HCT116 (cell line): ENCODE results near the gene CALM3.

Experiments
- CBX3 ChIP-seq: IDR thresholded peaks from 2 replicates; pipeline ENCODE4 v1.6.1; 2012; ENCODE audit warnings: low read depth
- EZH2 ChIP-seq: fragments of 200-600 bp; sonication (generic); IDR thresholded peaks from 2 replicates; pipeline ENCODE4 v1.6.1; 2017; ENCODE audit warnings: antibody characterized with exemption, mixed run types
- EZH2phosphoT487 ChIP-seq: fragments of 200-600 bp; IDR thresholded peaks from 2 replicates; pipeline ENCODE4 v1.6.1; 2018; ENCODE audit warnings: antibody characterized with exemption, borderline replicate concordance
- JUND ChIP-seq: IDR thresholded peaks from 2 replicates; pipeline ENCODE4 v1.6.1; 2012
- POLR2A ChIP-seq: IDR thresholded peaks from 2 replicates; pipeline ENCODE4 v1.7.0; 2011; ENCODE audit warnings: borderline replicate concordance; ENCODE audit not compliant: insufficient read depth, insufficient read length; ENCODE audit errors: extremely low read depth
- TCF7L2 ChIP-seq: IDR thresholded peaks from 2 replicates; pipeline ENCODE4 v1.7.0; 2011; ENCODE audit warnings: borderline replicate concordance, inconsistent platforms; ENCODE audit not compliant: insufficient read depth, insufficient read length; ENCODE audit errors: extremely low read depth
- TF ChIP-seq, protein P1 (sequence below), 3 experiments: fragments of 200-600 bp in 1 of 3; sonication (generic) in 1 of 3; IDR thresholded peaks in 2 of 3; conservative IDR thresholded peaks in 1 of 3; 2 replicates each; pipeline ENCODE4 v1.5.1; 2012 to 2017; ENCODE audit warnings: low read depth in 2 of 3, low read length in 2 of 3, antibody characterized with exemption in 1 of 3, borderline replicate concordance in 1 of 3, control low read depth in 1 of 3, mild to moderate bottlenecking in 1 of 3, mixed read lengths in 1 of 3, mixed run types in 1 of 3, moderate library complexity in 1 of 3; ENCODE audit not compliant: insufficient read depth in 1 of 3
- TF ChIP-seq, protein P2 (sequence below): IDR thresholded peaks from 2 replicates; pipeline ENCODE4 v1.6.1; 2012
- TF ChIP-seq, protein P3 (sequence below): IDR thresholded peaks from 2 replicates; pipeline ENCODE4 v1.6.1; 2012; ENCODE audit warnings: low read depth

DNA sequence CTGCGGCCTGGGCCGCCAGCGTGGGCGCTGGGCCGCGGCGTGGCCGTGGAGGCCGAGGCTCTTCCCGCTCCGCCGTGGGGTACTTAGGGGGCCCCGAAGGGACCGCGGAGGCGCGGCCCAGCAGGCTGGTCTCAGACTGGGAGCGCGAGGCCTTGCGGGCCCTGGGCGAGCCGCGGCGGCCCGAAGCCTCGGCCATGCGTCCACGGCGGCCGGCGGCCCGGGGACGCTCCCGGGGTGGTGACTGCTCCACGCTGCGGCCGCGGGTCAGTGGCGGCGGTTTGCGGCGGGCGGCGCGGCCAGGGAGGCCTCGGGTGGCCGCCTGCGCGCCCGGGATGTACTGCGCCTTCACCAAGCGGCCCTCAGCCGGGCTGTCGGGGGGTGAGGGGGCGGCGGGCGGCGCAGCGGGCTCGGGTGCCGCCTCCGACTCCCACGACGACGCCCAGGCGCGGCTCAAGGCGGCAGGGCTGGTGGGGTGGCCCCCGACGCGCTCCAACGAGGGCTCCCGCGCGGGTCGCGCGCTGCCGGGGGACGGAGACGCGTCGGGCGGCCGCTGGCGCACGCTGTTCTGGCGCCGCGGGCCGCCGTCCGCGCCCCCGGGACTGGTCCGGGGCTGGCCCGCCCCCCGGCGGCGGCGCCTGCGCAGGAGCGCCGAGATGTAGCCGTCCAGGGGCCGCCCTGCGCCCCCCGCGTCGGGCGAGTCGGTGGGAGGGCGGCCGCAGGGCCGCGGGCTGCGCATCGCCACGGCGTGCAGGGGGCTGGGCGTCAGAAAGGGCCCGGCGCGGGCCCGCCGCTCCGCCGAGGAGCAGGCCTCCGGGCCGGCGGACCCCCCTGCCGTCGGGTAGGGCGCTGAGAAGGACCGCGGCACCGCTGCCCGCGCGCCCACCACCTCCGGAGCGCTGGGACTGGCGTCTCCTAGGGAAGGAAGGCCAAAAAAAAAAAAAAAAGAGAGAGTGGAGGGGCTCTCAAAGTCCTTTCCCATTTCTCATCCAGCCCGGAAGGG is 48.1 kb downstream of the CALM3 start:
- TF ChIP-seq, protein P1, sequence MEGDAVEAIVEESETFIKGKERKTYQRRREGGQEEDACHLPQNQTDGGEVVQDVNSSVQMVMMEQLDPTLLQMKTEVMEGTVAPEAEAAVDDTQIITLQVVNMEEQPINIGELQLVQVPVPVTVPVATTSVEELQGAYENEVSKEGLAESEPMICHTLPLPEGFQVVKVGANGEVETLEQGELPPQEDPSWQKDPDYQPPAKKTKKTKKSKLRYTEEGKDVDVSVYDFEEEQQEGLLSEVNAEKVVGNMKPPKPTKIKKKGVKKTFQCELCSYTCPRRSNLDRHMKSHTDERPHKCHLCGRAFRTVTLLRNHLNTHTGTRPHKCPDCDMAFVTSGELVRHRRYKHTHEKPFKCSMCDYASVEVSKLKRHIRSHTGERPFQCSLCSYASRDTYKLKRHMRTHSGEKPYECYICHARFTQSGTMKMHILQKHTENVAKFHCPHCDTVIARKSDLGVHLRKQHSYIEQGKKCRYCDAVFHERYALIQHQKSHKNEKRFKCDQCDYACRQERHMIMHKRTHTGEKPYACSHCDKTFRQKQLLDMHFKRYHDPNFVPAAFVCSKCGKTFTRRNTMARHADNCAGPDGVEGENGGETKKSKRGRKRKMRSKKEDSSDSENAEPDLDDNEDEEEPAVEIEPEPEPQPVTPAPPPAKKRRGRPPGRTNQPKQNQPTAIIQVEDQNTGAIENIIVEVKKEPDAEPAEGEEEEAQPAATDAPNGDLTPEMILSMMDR (IDR thresholded peaks at IDR 0.05 in 2 of 3, conservative IDR thresholded peaks at IDR 0.05 in 1 of 3; ENCODE audit: borderline replicate concordance in 1 of 3, insufficient read depth in 1 of 3, low read depth in 2 of 3, low read length in 2 of 3) = no peak
- TF ChIP-seq EZH2 (no peak), EZH2phosphoT487 (no peak), JUND (no peak), TCF7L2 (no peak), POLR2A (no peak), CBX3 (no peak)
- TF ChIP-seq, protein P2, sequence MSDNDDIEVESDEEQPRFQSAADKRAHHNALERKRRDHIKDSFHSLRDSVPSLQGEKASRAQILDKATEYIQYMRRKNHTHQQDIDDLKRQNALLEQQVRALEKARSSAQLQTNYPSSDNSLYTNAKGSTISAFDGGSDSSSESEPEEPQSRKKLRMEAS = no peak
- TF ChIP-seq, protein P3, sequence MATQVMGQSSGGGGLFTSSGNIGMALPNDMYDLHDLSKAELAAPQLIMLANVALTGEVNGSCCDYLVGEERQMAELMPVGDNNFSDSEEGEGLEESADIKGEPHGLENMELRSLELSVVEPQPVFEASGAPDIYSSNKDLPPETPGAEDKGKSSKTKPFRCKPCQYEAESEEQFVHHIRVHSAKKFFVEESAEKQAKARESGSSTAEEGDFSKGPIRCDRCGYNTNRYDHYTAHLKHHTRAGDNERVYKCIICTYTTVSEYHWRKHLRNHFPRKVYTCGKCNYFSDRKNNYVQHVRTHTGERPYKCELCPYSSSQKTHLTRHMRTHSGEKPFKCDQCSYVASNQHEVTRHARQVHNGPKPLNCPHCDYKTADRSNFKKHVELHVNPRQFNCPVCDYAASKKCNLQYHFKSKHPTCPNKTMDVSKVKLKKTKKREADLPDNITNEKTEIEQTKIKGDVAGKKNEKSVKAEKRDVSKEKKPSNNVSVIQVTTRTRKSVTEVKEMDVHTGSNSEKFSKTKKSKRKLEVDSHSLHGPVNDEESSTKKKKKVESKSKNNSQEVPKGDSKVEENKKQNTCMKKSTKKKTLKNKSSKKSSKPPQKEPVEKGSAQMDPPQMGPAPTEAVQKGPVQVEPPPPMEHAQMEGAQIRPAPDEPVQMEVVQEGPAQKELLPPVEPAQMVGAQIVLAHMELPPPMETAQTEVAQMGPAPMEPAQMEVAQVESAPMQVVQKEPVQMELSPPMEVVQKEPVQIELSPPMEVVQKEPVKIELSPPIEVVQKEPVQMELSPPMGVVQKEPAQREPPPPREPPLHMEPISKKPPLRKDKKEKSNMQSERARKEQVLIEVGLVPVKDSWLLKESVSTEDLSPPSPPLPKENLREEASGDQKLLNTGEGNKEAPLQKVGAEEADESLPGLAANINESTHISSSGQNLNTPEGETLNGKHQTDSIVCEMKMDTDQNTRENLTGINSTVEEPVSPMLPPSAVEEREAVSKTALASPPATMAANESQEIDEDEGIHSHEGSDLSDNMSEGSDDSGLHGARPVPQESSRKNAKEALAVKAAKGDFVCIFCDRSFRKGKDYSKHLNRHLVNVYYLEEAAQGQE = no peak
